GM19099 (cell line): ENCODE results near the gene VWA8.

ENCODE experiments used
- POLR2A ChIP-seq: IDR thresholded peaks from 3 replicates; pipeline ENCODE4 v1.6.1; 2011; ENCODE audit warnings: low read depth; ENCODE audit not compliant: insufficient read length; ENCODE audit errors: extremely low read depth

VWA8 gene

DNA sequence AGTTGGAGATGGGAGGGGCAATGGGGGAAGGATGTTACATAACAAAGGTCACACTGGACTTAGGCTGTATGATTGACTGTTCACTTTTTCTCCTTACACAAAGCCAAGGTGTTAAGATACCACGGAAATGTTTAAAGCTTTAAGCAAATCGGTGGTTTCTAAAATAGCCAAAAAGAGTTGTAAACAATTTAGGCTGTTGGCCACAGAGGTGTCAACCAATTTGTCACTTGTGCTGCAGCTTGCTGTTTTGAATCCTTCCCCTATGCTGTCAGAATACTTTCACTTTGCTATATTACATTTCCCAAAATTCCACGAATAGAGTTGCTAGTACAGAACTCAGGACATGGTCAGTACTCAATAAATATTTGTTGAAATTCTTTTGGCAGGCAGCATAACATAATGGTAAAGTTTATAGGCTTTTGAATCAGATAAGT lies 149.3 kb downstream of the VWA8 start:
- TF ChIP-seq POLR2A: no peak

GRCh38 chr13:41809962-41810361 lies 150.9 kb downstream of the VWA8 start:
- TF ChIP-seq POLR2A: no peak

- TF ChIP-seq POLR2A: no peak
Observed at GRCh38 chr13:41802684-41803444, 158.0 kb downstream of the VWA8 start.

GRCh38 chr13:41802043-41802683 lies 158.7 kb downstream of the VWA8 start:
- TF ChIP-seq POLR2A: no peak

DNA sequence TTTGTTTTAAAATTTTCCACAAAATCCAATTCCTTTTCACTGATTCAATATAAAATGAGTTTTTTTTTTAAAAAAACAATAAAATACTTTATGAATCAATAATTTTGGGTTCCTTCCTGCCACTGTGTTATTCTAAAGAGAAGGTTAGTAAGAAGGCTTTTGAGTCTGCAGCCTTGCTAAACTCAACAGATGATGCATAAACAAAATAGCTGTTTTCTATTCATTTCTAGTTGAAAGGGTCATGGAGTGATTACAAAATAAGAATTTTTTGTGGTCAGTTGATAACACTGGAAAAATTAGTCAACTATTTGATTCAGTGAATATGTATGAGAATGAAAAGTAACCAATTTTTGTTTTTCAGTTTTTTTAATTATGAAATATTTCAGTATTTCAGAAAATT lies 169.9 kb downstream of the VWA8 start:
- TF ChIP-seq POLR2A: no peak

- TF ChIP-seq POLR2A: no peak
Observed at GRCh38 chr13:41788552-41788951, 172.4 kb downstream of the VWA8 start.

DNA sequence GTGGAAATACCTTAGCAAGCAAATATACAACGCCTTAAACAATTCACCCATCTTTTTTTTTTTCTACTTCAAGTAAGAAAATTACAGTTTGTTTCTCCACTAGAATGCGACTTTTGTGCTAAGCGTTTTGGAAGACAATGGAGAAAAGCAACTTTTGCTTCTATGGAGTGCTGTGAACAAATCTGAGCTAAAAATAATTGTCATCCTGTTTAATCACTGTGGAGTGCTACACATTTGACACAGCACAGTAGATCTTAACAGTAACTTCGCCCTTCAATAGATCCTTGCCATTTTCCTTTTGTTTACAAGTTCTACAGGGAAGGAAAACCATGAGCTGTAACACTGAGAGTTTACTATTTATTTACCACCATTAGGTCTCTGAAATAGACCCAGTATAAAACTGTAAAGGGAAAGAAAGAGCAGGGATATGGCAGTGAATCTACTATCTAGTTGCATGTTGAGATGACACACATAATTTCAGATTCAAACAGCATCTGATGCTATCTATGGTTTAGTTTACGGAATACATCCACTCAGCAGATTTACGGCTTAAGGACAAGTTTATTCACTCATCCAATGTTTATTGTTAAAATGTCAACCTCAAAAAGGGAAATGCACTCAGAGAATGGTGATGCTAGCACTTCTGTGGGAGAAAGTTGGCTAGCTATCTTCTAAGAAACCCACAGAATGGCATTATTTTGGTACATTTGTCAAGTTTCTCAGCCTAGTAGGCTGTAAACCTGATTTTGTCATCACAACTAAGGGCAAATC lies 175.3 kb downstream of the VWA8 start:
- TF ChIP-seq POLR2A: no peak

DNA sequence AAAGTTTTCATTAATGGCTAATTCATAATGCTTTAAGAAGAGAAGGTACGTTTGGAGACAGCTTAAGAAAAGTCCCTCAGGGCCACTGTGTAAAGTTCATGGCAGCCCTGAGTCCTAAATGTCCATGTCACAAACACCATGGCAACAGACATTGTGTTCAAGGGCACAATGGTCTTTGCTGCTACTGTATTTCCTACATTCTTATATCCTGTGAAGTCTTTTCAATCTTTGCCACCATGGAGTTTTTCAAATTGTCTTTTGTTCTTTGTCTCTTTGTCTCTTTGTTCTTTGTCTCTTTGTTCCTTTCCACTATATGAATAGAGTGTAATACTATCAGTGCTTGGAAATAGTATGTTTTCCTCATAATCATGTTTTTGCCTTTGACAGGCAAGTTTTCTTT lies 178.8 kb downstream of the VWA8 start:
- TF ChIP-seq POLR2A: no peak

- TF ChIP-seq POLR2A: no peak
Observed at GRCh38 chr13:41780715-41781706, 179.9 kb downstream of the VWA8 start.

DNA sequence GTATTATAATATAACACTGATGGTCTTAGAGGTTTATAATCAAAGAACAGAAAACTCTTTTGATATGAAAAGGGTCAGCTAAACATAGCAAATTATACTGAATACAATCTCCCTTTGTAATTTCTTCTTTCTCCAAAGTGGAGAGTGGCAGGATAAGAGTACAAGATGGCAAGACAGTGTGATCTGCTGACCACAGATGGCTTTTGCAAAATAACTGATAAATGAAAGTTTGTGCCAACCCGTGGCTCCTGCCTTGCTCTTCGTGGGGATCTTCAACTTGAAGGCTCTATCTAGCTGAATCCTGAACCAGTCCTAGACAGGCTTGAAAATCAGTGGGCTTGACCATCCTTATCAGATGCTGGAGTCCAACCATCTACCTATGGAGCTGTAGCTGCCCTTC lies 185.7 kb downstream of the VWA8 start:
- TF ChIP-seq POLR2A: no peak

DNA sequence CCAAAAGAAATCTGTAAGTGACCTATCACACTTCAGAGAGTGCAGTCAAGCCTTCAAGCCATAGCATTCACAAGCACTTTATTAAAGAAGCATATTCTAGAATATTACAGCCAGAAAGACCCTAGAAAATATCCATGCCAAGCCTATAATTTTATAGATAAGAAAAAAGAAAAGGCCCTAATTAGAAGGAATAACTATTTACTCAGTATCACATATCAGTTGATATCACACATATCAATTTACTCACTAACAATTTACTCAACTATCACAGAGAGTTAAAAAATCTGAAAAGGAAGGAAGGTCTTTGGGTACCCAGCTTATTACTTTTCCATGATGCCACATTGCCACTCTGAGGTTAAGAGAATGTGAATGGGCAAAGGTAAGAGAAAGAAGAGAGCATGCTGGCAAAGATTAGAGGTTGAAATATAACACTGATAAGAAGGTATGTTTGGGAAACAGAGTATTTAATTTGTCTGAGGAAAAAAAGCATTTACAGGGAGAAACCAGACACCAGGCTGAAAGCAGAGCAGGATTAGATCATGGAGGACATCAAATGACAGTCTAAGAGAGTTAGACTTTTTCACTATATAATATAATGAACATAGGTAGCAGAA lies 186.2 kb downstream of the VWA8 start:
- TF ChIP-seq POLR2A: no peak

GRCh38 chr13:41767801-41768200 lies 193.1 kb downstream of the VWA8 start:
- no peak for TF ChIP-seq POLR2A

GRCh38 chr13:41766439-41766838 lies 194.5 kb downstream of the VWA8 start:
- TF ChIP-seq POLR2A: no peak

GRCh38 chr13:41765813-41766212 lies 195.1 kb downstream of the VWA8 start:
- TF ChIP-seq POLR2A: no peak

DNA sequence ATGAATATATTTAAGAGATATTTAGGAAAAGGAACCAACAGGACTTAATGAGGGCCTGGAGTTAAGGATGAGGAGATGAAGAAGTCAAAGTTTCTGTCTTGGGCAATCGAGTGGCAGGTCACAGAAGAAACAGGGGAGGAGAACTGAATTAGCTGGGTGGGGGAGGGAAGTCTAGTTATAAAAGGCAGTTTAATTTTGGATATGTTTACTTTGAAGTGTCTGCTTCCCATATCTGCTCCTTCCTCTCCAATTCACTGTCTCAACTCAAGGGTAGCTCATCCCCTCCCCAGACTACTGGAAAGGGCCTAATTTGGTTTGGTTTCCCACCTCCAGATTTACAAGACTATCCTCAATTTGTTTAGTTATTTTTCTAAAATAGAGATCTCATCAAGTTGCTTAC lies 195.9 kb downstream of the VWA8 start:
- TF ChIP-seq POLR2A: no peak

GRCh38 chr13:41764558-41764957 lies 196.4 kb downstream of the VWA8 start:
- TF ChIP-seq POLR2A: no peak
